Endothelial cell (in vitro differentiated cells): ENCODE results near the gene RFX7. TPM values are rescaled to one million over a fixed set of nuclear protein-coding genes. Genes with fewer than 3 reads are reported as not detected.

Source experiments
- DNase-seq: peaks from one replicate; pipeline ENCODE4 v3.0.0; 2021; ENCODE audit warnings: low spot score
- H3K27ac Mint-ChIP-seq: one replicate; pipeline ENCODE4 v1.8.0; 2021; ENCODE audit warnings: mixed read lengths, inconsistent platforms; ENCODE audit not compliant: unreplicated experiment
- H3K27me3 Mint-ChIP-seq: one replicate; pipeline ENCODE4 v1.8.0; 2021; ENCODE audit warnings: mild to moderate bottlenecking, moderate library complexity, mixed read lengths, inconsistent platforms; ENCODE audit not compliant: unreplicated experiment
- H3K36me3 Mint-ChIP-seq: one replicate; pipeline ENCODE4 v1.8.0; 2021; ENCODE audit warnings: mild to moderate bottlenecking, low read depth, mixed read lengths, inconsistent platforms; ENCODE audit not compliant: unreplicated experiment
- H3K4me1 Mint-ChIP-seq: one replicate; pipeline ENCODE4 v1.8.0; 2021; ENCODE audit warnings: mild to moderate bottlenecking, mixed read lengths, inconsistent platforms; ENCODE audit not compliant: unreplicated experiment
- H3K4me3 Mint-ChIP-seq: one replicate; pipeline ENCODE4 v1.8.0; 2021; ENCODE audit warnings: mild to moderate bottlenecking, mixed read lengths, inconsistent platforms; ENCODE audit not compliant: unreplicated experiment
- H3K9me3 Mint-ChIP-seq: one replicate; pipeline ENCODE4 v1.8.0; 2021; ENCODE audit warnings: mixed read lengths, inconsistent platforms; ENCODE audit not compliant: unreplicated experiment
- total RNA-seq: library from RNA; stranded (reverse); fragmentation: NEBNext Ultra II Directional; extraction: Animal tissue kit (Norgen Biotek cat#: 25700); gene quantifications from one replicate; pipeline ENCODE4 v1.2.1, GENCODE V29; 2021; ENCODE audit not compliant: unreplicated experiment
- TF ChIP-seq, protein P1 (sequence below): fragments of 200-600 bp; sonication (generic); IDR thresholded peaks from one replicate; pipeline ENCODE4 v1.5.0; 2021; ENCODE audit warnings: antibody characterized with exemption; ENCODE audit not compliant: unreplicated experiment

RFX7 gene
- total RNA-seq, 1 donor from 2014 or later: 37.7 TPM

DNA sequence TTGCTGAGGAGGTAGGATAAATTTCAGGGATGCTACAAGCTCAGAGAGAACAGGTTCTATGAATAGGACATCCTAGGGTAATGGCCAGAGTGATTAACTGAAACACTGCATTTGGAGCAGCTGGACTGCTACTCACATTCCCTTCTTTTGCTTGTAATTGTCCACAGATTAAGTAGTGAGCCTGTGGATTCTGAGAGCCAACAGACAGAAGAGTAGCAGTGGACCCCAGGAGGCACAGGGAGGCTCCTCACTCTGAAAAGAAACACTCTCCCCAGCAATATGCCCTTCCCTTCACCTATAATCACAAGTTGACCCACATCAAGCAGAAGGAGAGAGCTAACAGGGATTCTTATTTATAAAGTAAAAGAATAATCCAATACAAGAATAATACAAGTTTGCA is 10.6 kb upstream of the RFX7 start:
- Mint-ChIP-seq H3K27me3 (no peaks in the 10 kb centered on the region), H3K4me1 (peaks cover 4% of the 10 kb centered on the region), H3K9me3 (no peaks in the 10 kb centered on the region), H3K4me3 (no peak overlapping the region), H3K27ac (no peak overlapping the region), H3K36me3 (no peaks in the 10 kb centered on the region)
- DNase-seq: no peak
- TF ChIP-seq, protein P1, sequence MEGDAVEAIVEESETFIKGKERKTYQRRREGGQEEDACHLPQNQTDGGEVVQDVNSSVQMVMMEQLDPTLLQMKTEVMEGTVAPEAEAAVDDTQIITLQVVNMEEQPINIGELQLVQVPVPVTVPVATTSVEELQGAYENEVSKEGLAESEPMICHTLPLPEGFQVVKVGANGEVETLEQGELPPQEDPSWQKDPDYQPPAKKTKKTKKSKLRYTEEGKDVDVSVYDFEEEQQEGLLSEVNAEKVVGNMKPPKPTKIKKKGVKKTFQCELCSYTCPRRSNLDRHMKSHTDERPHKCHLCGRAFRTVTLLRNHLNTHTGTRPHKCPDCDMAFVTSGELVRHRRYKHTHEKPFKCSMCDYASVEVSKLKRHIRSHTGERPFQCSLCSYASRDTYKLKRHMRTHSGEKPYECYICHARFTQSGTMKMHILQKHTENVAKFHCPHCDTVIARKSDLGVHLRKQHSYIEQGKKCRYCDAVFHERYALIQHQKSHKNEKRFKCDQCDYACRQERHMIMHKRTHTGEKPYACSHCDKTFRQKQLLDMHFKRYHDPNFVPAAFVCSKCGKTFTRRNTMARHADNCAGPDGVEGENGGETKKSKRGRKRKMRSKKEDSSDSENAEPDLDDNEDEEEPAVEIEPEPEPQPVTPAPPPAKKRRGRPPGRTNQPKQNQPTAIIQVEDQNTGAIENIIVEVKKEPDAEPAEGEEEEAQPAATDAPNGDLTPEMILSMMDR: no peak

DNA sequence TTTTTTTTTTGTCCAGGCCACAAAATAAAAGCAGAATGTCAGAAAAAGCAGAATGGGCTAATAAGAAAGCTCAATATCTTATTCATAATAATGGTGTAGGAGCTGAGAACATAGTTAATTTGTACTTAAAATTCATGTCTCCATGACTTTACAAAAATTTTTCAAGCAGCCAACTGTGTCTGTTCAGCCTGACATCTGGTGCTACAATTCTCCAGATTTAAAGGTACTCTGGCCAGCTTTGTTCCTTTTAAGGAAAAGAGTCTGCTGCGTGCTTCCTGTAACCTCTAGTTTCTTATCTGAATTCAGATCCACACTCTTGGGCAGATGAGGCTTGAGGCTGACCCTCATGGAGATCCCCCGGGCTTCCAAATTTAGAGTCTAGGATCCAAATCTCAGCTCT is 8.7 kb upstream of the RFX7 start:
- Mint-ChIP-seq H3K27ac (no peak overlapping the region), H3K4me3 (no peak overlapping the region), H3K9me3 (no peaks in the 10 kb centered on the region), H3K27me3 (no peaks in the 10 kb centered on the region), H3K36me3 (no peaks in the 10 kb centered on the region), H3K4me1 (peaks cover 4% of the 10 kb centered on the region)
- DNase-seq: no peak
- TF ChIP-seq, protein P1: no peak

DNA sequence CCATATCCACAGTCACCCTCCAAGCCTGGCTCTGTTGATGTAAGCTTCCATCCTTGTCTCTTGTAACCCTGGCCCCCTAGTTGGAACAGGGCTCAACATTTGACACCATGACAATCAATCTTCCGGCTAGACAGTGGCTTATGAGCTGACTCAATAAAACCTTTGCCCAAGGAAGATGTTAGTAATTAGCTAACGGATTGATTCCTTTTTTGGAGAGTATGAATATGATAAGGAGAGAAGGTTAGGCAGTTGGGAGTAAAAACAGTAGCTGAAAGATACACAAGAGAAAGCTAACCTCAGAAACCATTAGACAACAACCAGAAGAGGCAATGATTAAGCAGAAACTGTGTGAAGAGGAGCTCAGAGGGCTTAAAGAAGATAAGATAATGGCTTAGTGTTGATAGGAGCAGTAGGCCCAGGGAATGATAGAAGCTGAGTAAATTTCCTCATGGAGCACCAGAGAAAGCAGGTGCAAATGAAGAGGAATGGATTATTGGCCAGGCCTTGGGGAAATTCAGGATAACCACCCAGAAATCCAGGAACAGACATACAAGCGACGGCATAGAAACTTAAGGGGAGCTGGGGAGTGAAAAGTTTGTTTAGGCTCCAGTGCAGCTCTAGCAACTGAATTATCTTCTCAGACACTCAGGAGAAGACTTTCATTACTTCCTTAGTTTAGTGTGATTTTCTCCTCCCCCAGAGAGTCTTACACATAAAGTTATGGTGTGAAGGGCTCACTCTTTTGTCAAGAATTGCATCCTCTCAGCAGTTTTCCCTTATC is 7.8 kb upstream of the RFX7 start:
- Mint-ChIP-seq H3K27me3 (no peaks in the 10 kb centered on the region), H3K4me3 (no peak overlapping the region), H3K36me3 (no peaks in the 10 kb centered on the region), H3K27ac (no peak overlapping the region), H3K9me3 (no peaks in the 10 kb centered on the region), H3K4me1 (peaks cover 4% of the 10 kb centered on the region)
- DNase-seq: no peak
- TF ChIP-seq, protein P1: no peak

DNA sequence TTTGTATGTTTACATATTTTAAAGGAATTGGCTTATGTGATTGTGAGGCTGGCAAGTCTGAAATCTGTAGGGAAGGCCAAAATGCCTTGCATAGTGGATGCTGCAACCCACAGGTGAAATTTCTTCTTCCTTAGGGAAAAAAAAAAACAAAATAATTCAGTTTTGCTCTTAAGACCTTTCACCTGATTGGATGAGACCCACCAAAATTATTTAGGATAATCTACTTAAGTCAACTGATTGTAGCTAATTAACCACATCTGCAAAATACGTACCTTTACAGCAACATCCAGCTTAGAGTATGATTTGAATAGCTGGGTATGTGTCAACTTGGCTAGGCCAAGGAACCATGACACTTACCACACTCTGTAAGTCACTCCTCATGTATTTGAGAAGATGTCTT is 6.9 kb upstream of the RFX7 start:
- Mint-ChIP-seq H3K27me3 (peaks cover 2% of the 10 kb centered on the region), H3K4me1 (peaks cover 9% of the 10 kb centered on the region), H3K27ac (no peak overlapping the region), H3K36me3 (no peaks in the 10 kb centered on the region), H3K4me3 (no peak overlapping the region), H3K9me3 (no peaks in the 10 kb centered on the region)
- DNase-seq: no peak
- TF ChIP-seq, protein P1: no peak

DNA sequence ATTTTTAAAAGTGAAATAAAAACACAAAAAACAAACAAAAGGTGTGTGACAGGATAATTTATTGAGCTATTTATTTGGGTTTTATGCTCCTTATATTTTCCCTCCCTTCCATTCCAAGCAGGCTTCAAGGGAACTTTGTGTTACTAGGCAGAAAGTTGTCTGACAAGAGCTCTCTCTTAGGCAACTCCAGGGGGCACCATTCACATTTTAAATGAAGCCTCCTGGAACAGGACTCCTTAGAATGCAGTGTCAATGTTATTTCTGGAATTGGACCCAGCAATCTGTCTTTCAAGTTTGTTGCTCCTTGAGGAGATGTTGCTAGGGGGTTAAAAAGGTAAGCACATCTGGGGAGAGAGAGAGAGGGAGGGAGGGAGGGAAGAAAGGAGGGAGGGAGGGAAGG is 5.4 kb upstream of the RFX7 start:
- DNase-seq: peak; percentile 8
- TF ChIP-seq, protein P1: no peak
- Mint-ChIP-seq H3K36me3 (no peaks in the 10 kb centered on the region), H3K4me1 (peaks cover 13% of the 10 kb centered on the region), H3K4me3 (no peak overlapping the region), H3K27ac (no peak overlapping the region), H3K9me3 (no peaks in the 10 kb centered on the region), H3K27me3 (peaks cover 2% of the 10 kb centered on the region)
